K562 (cell line): ENCODE data around the gene HAP1. TPM values are rescaled to one million over a fixed set of nuclear protein-coding genes. Genes with fewer than 3 reads are reported as not detected.
A peak's percentile ranks its signal among the peaks of the same experiment; 100 is the strongest.

Experiments used
- CC2D1A ChIP-seq: fragments of 450-650 bp; IDR thresholded peaks from 2 replicates; pipeline ENCODE4 v1.6.1; 2017; ENCODE audit warnings: mild to moderate bottlenecking
- CHD1 ChIP-seq: fragments of 200-600 bp; sonication (generic); IDR thresholded peaks from one replicate; pipeline ENCODE4 v1.6.1; 2012; ENCODE audit warnings: mild to moderate bottlenecking, moderate library complexity, low read length, inconsistent platforms
- CREM ChIP-seq: IDR thresholded peaks from 2 replicates; pipeline ENCODE4 v1.6.1; 2014; ENCODE audit warnings: antibody characterized with exemption, low read depth
- DMBX1 ChIP-seq: fragments of 250-450 bp; sonication (Bioruptor Pico); IDR thresholded peaks from 2 replicates; pipeline ENCODE4 v1.8.0; 2022; ENCODE audit warnings: inconsistent platforms, mild to moderate bottlenecking, moderate library complexity, borderline replicate concordance
- ELK3 ChIP-seq: fragments of 450-650 bp; formaldehyde crosslinking; IDR thresholded peaks from 2 replicates; pipeline ENCODE4 v1.4.0; 2020; ENCODE audit warnings: mild to moderate bottlenecking
- FOXJ3 ChIP-seq: sonication (generic); formaldehyde crosslinking; IDR thresholded peaks from 2 replicates; pipeline ENCODE4 v1.4.0; 2020; ENCODE audit warnings: mild to moderate bottlenecking, missing genetic modification reagents
- GATAD2A ChIP-seq: fragments of 450-650 bp; IDR thresholded peaks from 2 replicates; pipeline ENCODE4 v1.6.1; 2017
- GTF3C2 ChIP-seq: IDR thresholded peaks from 3 replicates; pipeline ENCODE4 v1.6.1; 2011; ENCODE audit warnings: borderline replicate concordance, mild to moderate bottlenecking, moderate library complexity; ENCODE audit not compliant: insufficient read length; ENCODE audit errors: extremely low read depth
- HDGF ChIP-seq: fragments of 450-650 bp; IDR thresholded peaks from 2 replicates; pipeline ENCODE4 v1.6.1; 2016
- HLTF ChIP-seq: fragments of 450-650 bp; IDR thresholded peaks from 2 replicates; pipeline ENCODE4 v1.6.1; 2016
- LARP7 ChIP-seq: fragments of 450-650 bp; IDR thresholded peaks from 2 replicates; pipeline ENCODE4 v1.6.1; 2016
- MECOM ChIP-seq: fragments of 250-450 bp; sonication (Bioruptor Pico); IDR thresholded peaks from 2 replicates; pipeline ENCODE4 v1.8.0; 2022; ENCODE audit warnings: inconsistent platforms
- NCOA4 ChIP-seq: fragments of 450-650 bp; IDR thresholded peaks from 2 replicates; pipeline ENCODE4 v1.6.1; 2018; ENCODE audit warnings: mild to moderate bottlenecking; ENCODE audit not compliant: partially characterized antibody
- NCOR1 ChIP-seq: fragments of 450-650 bp; IDR thresholded peaks from 2 replicates; pipeline ENCODE4 v1.6.1; 2016; ENCODE audit warnings: mild to moderate bottlenecking, moderate library complexity
- NONO ChIP-seq, 2 experiments: fragments of 200-400 bp in 1 of 2; fragments of 450-650 bp in 1 of 2; formaldehyde crosslinking in 1 of 2; IDR thresholded peaks; 2 replicates each; pipeline ENCODE4 v1.6.1; 2017; ENCODE audit warnings: low read depth in 2 of 2, mild to moderate bottlenecking in 2 of 2, moderate library complexity in 2 of 2, low read length in 1 of 2
- PHF21A ChIP-seq: fragments of 450-650 bp; IDR thresholded peaks from 2 replicates; pipeline ENCODE4 v1.6.1; 2017; ENCODE audit warnings: low read depth, borderline replicate concordance
- POLR2G ChIP-seq: fragments of 200-400 bp; formaldehyde crosslinking; IDR thresholded peaks from 2 replicates; pipeline ENCODE4 v1.6.1; 2017; ENCODE audit warnings: low read depth, mild to moderate bottlenecking, antibody characterized with exemption, low read length, moderate library complexity
- POLR3A ChIP-seq: IDR thresholded peaks from 2 replicates; pipeline ENCODE4 v1.6.1; 2011; ENCODE audit warnings: borderline replicate concordance, mild to moderate bottlenecking, moderate library complexity; ENCODE audit not compliant: insufficient read length, insufficient read depth; ENCODE audit errors: extremely low read depth
- RHOXF2B ChIP-seq: fragments of 250-450 bp; sonication (Bioruptor Pico); conservative IDR thresholded peaks from 2 replicates; pipeline ENCODE4 v1.5.1; 2021
- SMAD3 ChIP-seq: fragments of 450-650 bp; formaldehyde crosslinking; conservative IDR thresholded peaks from 2 replicates; pipeline ENCODE4 v1.4.0; 2020; ENCODE audit warnings: mild to moderate bottlenecking
- SMARCC2 ChIP-seq: fragments of 450-650 bp; IDR thresholded peaks from 2 replicates; pipeline ENCODE4 v1.6.1; 2017; ENCODE audit warnings: antibody characterized with exemption, moderate library complexity, mild to moderate bottlenecking, low read depth
- TSC22D4 ChIP-seq: fragments of 450-650 bp; IDR thresholded peaks from 2 replicates; pipeline ENCODE4 v1.6.1; 2016; ENCODE audit warnings: missing genetic modification characterization, missing biosample characterization, control low read depth
- ZC3H11A ChIP-seq: IDR thresholded peaks from 2 replicates; pipeline ENCODE4 v1.6.1; 2012; ENCODE audit warnings: low read depth, low read length, improper control_type of control experiment
- ZNF12 ChIP-seq: sonication (generic); formaldehyde crosslinking; IDR thresholded peaks from 2 replicates; pipeline ENCODE4 v1.4.0; 2020; ENCODE audit warnings: mild to moderate bottlenecking, missing genetic modification reagents
- ZNF75A ChIP-seq: fragments of 450-650 bp; formaldehyde crosslinking; IDR thresholded peaks from 2 replicates; pipeline ENCODE4 v1.4.0; 2020; ENCODE audit warnings: mild to moderate bottlenecking
- ZZZ3 ChIP-seq: fragments of 450-650 bp; IDR thresholded peaks from 2 replicates; pipeline ENCODE4 v1.6.1; 2016; ENCODE audit warnings: antibody characterized with exemption, mild to moderate bottlenecking, moderate library complexity
- polyA plus RNA-seq, 8 experiments: library from polyadenylated mRNA; depleted of rRNA in 4 of 8; stranded (reverse) in 5 of 8; unstranded in 3 of 8; fragments of >200 nt; fragmentation: Nextera tagmentation in 2 of 8; fragmentation: Illumina TruSeq in 1 of 8; extraction: Ambion mirVana in 2 of 8; extraction: Trizol in 1 of 8; gene quantifications; 2 replicates each; pipeline versions ENCODE4 v1.2.1 to v1.2.3, GENCODE V29; 2011 to 2014; ENCODE audit warnings: inconsistent platforms in 1 of 8, missing spikeins in 1 of 8
- total RNA-seq, 7 experiments: library from RNA; depleted of rRNA in 6 of 7; stranded (reverse); fragments of >200 nt in 6 of 7; fragmentation: Illumina TruSeq in 2 of 7; extraction: Trizol in 2 of 7; gene quantifications; 2 replicates each; pipeline versions ENCODE4 v1.2.1 to v1.2.3, GENCODE V29; 2011 to 2021; ENCODE audit warnings: low replicate concordance in 1 of 7

HAP1 gene
- total and polyA plus RNA-seq, 9 of the 15 experiments (the other 6 are each of a cell fraction or from before 2014, with no cell fraction given) = under 0.01 to 0.09 (median 0.04) TPM; not detected in 6

- TF ChIP-seq DMBX1 (CRISPR knock-in tag) = 0 out of 2 replicates have a peak, but pooled peaks have one; percentile 44
- TF ChIP-seq FOXJ3 (CRISPR knock-in tag) = no peak
- no peak for TF ChIP-seq ZNF75A (CRISPR knock-in tag)
- TF ChIP-seq SMAD3 (CRISPR knock-in tag) = 0 out of 2 replicates have a peak, but pooled peaks have one; percentile 12
- TF ChIP-seq NCOA4 = no peak
- 0 out of 2 replicates have a peak, but pooled peaks have one; percentile 1 for TF ChIP-seq LARP7
- TF ChIP-seq NONO (IDR thresholded peaks at IDR 0.05; ENCODE audit: low read depth in 2 of 2, low read length in 1 of 2) = no peak
- peak; percentile 84 for TF ChIP-seq NCOR1
- TF ChIP-seq CHD1 = no peak
- TF ChIP-seq ELK3 (CRISPR knock-in tag) = no peak
- no peak for TF ChIP-seq GTF3C2
- 0 out of 2 replicates have a peak, but pooled peaks have one; percentile 40 for TF ChIP-seq GATAD2A
- no peak for TF ChIP-seq ZC3H11A
- no peak for TF ChIP-seq ZNF12 (CRISPR knock-in tag)
- TF ChIP-seq MECOM (CRISPR knock-in tag) = no peak
- TF ChIP-seq HDGF = peak; percentile 94
- TF ChIP-seq POLR3A = no peak
- TF ChIP-seq CC2D1A = no peak; the same call in 1 of the 2 replicates
- no peak for TF ChIP-seq POLR2G
- TF ChIP-seq SMARCC2 = 0 out of 2 replicates have a peak, but pooled peaks have one; percentile 71
- TF ChIP-seq CREM = peak; percentile 66
- TF ChIP-seq RHOXF2B = no peak
- TF ChIP-seq ZZZ3 = no peak
- TF ChIP-seq PHF21A = no peak
- no peak for TF ChIP-seq HLTF
- TF ChIP-seq TSC22D4 (tag) = no peak
Measured at GRCh38 chr17:41678907-41679739, 55.3 kb downstream of the HAP1 start (continued).
